WI38 (cell line): ENCODE data around the gene ZMIZ1.

ENCODE experiments used
- H3K4me3 ChIP-seq: 2 replicates; pipeline ENCODE4 v1.5.1; 2011; ENCODE audit warnings: low read depth, mild to moderate bottlenecking, control low read depth, low read length
- CTCF ChIP-seq: IDR thresholded peaks from 2 replicates; pipeline ENCODE4 v1.5.1; 2012; ENCODE audit warnings: low read depth, mild to moderate bottlenecking, control low read depth, low read length

The ZMIZ1 gene

GRCh38 chr10:79143879-79144278, 75.1 kb downstream of the ZMIZ1 start:
- H3K4me3 ChIP-seq: no peak overlapping the region
- no peak for TF ChIP-seq CTCF

DNA sequence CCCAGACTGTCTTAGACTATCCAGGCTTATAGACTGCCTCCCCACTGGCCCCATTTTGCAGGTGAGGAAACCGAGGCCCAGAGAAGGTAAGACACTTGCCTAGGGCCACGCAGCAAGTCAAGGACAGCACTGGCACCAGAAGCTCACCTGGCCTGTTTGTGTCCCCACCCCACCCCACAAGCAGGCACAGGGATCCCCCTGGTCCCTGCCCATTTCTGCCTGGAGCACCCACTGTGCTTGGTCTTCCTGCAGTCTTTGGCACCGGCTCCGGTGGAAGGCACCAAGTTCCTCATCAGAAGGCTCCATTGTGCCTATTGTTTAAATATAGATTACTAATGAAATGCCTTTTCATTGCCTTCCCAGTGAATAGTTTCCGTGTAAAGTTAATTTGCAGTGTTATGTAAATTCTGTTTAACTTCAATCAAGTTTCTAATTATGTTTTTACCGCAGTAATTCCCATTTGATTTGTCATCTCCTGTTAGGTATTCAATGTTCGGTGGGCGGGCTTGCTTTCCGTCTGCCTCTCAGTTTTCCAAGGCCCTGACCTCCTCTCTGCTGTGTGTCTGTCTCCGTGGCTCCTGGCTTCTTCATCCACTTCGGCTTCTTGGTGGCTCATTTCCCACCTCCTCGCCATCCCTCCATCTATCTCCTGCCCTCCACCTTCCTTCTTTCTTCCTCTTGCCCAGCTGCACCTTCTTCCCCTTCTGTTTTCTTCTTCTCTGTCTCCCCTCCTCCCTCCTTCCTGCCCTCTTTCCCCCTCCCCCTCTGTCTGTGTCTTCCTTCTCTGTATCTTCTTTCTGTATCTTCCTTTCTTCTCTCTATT, 75.8 kb downstream of the ZMIZ1 start:
- no peak for TF ChIP-seq CTCF
- no peak overlapping the region for H3K4me3 ChIP-seq

GRCh38 chr10:79145174-79145483, 76.4 kb downstream of the ZMIZ1 start:
- TF ChIP-seq CTCF: no peak

GRCh38 chr10:79145517-79146470, 77.0 kb downstream of the ZMIZ1 start:
- no peak overlapping the region for H3K4me3 ChIP-seq
- no peak for TF ChIP-seq CTCF

More at GRCh38 chr10:79145174-79145483, 76.4 kb downstream of the ZMIZ1 start:
- H3K4me3 ChIP-seq: no peak overlapping the region

DNA sequence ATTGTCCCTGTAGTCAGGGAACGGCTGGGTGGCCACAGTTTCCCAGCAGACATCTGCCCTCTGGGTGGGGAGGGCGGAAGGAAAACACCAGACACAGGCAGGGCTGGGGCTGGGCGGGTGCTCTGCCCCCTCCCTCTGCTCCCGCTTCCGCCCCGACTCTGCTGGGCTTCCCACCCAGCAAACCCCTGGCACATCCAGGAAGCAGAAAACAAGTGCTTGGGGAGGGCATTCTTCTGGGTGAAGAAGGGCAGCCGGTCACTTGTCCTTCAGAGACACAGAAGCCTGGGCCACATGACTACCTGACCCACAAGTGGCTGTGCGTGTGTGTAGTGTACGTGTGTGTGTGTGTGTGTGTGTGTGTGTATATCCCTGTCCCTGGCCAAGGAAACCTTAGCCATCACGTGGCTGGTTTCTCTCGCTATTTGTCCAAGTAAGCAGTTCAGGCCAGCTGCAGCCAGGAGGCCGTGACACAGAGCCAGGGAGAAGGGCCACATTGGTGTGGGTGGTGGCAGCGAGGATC, 77.9 kb downstream of the ZMIZ1 start:
- H3K4me3 ChIP-seq: no peak overlapping the region
- no peak for TF ChIP-seq CTCF

DNA sequence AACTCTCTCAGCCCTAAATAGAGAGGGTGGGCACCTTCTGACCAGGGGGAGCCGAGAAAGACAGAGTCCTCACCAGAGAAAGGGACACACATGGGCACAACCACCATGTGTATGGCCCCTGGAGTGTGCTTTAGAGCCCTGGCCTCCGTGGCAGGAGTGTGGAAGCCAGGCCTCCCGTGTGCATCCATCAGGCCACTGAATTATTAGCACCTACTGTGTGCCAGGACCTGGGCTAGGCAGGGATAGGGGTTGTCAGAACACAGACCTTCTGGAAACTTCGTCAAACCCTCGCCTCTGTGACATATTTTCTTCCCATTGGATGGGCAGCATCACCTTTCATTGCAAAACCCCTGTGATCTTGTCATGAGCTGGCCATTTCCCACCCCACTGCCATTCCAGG, 78.5 kb downstream of the ZMIZ1 start:
- no peak for TF ChIP-seq CTCF
- no peak overlapping the region for H3K4me3 ChIP-seq
